Stimulated activated CD4-positive, alpha-beta T cell treated with anti-CD3 and anti-CD28 coated beads, TNF-alpha, amount 100 ng/mL, for 1 hour (primary cell): ENCODE data around the gene KEL.

Experiments
- DNase-seq, 3 donors: peaks; one replicate each; pipeline ENCODE4 v3.0.0-alpha.2; 2020; ENCODE audit warnings: low read depth in 3 of 3, low spot score in 1 of 3

Gene KEL

DNA sequence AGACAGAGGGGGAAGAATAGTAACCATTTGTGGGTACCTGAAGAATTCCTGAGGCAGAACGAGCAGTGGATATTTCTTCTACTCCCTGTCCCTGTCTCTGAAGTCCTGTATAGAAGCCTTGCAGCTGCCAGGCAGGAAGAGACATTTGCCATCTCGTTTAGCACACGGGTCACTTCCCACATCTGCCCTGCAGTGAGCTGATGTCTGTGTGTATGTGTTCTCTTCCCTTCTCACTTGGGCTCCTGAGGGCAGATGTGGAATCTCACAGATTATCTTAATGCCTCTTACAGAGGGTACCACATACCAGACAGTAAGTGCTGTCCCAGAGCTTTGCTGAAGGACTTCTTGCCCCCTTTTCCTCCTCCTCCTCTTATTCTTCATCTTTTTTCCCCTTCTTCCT, 62.5 kb downstream of the KEL start:
- DNase-seq = no peak

DNA sequence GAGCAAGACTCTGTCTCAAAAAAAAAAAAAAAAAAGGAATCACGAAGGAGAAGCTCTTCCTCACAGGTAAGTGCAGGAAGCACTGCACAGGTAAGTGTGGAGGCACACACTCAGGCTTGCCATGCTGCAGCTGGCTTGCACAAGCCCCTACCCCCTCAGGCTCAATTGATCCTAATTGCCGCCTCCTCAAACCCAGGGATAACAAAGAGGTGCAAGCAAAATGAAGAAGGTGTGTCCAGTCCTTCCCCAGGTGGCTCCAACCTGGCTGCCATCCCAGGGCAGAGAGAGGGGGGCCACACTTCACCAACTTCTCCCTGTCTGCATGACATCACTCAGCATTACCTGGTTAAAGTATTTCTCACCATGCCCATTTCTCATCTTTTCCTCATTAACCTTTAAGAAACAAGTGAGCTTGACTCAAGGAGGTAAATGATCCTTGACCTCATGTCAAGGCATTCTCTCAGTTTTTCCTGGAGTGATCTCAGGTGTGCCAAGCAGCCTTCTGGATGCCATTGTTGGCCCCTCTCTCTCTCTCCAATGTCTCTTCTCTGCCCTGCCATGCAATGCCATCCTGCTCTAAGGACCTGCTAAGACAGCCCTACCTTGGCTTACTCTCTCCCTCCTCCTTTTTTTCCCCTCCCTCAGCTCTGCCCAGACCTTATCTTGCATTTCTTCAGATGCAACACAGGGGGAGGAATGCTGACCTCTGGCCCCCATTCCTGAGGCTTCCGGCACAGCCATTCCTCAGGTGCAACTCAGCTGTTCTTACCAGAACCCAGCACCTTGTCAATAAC, 63.6 kb downstream of the KEL start:
- DNase-seq = no peak

DNA sequence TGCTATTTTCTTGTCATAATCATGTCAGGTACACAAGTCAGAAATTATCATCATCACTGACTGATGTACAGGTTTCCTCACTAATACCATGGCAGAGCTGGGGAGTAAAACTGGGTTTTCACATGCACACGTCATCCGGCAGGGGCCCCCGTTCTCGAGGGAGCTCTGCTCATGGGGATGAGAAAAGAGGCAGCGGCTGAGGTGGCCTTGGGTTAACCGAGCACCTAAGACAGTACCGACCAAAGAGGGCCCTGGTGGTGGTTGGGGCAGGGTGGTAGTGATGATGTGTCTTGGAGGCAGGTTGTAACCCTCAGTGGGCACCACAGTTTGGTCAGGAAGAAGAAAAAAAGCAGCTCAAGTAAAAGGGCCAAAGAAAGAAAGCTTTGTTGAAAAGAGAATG, 64.5 kb downstream of the KEL start:
- DNase-seq = no peak

DNA sequence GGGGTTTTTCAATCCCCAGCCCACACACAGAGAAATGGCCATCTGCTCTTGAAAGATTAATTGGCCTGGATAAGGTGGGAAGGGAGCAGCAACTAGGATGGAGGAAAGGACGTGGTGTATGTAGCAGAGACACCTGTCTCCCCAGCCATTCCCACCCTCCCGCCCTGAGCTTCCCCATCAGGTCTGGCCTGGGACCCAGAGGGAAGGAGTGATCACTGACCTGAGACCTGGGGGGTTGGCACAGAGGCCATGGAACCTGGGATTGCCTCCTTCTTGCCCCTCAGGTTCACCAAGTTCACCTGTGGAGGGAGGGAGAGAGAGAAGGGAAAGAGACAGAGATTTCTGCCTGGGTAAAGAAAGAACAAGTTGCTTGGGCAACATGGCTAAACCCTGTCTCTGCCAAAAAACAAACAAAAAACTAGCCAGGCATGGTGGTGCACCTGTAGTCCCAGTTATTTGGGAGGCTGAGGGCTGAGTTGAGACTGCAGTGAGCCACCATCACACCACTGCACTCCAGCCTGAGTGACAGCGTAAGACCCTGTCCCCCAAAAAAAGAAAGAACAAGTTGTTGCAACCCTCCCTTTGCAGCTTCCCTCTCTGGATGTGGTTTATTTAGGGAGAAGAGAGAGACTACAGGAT, 65.3 kb downstream of the KEL start:
- no peak for DNase-seq

DNA sequence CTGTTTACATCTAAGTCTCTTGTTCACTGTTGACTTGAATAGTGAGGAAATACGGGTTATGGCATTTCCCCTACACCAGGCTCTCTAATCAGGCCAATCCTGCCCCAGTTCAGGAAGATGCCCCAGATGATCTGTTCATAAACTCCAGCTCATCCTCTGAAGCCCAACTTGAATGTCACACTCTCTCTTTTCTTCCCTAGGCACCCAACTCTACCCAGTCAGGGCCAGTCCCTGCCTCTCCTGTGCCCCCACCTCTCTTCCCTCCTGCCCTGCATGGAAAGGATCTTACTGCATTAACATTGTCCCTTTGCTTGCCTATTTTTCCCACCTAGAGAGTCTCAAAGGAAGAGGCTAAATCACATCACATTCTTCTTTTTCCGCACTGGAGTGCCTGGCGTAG, 66.0 kb downstream of the KEL start:
- DNase-seq = no peak

DNA sequence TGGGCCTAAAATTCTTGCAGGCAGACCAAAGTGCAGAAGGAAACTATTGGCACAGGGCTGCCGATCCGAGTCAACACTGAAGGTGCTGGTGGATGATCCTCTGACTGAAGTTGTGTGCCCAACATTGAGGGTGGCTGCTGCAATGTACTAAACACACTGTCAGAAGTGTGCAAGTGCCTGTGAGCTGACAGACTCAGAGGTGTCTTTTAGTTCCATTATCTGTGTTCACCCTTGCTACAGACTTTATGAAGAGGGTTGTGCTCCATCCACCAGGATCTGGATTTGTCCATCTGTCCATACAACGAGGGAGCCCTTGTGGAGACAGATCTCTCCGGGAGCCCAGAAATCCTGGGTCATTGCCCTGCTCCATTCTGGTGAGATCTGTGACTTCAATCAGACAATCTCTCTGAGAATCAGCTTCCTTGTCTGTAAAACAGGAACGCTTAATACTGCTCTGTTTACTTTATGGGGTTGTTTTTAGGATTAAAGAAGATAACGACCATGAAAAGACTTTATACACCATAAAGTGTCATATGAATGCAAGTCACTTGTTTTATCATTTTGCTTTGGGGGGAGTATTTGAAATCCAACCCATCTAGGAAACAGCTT, 67.1 kb downstream of the KEL start:
- no peak for DNase-seq

DNA sequence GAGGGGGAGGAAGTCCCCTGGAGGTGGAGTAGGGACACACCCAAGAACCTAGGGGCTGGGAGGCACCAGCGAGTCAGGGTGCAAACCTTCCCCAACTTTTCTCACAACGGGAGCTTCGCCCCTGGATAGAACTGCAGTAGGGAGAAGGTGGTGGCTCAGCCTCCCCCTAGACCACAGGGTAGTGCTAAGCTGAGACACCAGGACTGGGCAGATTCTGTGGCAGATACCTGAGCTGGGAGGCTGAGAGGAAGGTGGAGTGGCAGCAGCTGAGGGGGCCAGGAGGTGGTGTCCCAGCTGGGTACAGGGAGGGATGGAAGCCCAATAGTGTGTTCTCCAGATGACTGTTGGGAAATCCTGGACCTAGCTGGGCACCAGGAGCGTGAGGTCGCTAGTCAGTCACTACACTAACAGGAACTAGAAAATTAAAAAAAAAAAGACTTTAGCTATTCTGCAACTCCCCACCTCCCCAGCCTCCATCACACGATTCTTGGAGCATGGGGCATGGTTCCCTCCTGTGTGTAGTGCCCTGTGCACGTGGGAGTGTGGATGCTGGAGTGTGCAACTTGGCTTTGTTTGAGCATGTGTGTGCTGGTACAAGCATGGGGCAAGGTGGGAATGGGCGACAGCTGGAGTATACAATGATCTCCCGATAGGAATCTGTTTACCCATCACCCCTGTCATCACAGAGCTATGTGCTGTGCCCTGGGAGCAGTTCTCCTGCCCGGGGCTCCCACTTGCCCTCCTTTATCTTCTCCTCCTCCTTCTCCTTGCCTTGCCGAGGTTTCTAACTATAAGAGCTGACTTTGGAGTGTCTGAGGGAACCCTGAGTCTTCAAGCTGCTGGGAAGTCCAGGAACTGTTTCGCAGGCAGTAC, 67.8 kb downstream of the KEL start:
- no peak for DNase-seq

DNA sequence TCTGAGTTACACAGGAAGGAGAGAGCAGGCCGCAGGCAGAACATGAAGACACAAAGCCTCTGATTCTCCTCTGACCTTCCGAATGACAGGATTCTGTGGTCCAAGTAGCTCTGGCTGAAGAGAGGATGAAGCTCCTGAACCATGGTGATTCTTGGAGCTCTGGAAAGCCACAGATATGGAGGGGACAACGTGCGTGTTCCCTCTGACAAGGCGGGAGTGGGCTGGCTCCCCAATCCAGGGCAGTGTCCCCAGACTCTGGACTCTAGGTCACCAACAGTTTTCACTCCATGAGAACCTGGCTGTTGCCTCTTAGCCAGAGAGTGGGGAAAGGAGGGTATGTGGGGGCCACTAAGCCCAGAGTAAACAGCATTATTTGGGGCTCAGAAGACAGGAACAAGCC, 69.2 kb downstream of the KEL start:
- no peak for DNase-seq

DNA sequence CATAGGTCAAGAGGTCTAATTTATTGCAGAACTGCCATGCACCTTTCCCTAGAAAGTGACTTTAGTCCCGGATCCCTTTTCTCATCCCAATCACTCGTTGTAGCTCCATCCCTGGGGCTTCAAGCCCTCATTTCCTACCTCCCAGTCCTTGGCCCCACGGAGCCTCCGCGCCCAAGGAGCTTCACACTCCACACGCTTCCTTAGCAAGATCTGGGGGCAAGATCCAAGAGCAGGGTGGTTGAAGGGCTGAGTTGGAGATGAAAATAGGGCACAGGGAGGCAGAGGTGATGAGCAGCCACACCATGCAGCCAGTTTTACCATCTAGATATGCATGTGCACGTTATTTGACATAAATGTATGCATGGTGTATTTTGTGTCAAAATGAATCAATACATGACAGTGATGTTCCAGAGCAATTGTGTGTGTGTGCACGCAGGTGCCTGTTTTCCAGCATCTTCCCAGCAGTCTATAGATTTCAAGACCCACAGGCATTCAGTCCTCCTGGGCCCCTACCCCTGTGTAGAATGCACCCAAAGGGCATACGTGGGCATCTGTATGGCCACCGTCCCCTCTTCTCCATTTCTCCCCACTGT, 70.6 kb downstream of the KEL start:
- no peak for DNase-seq
